H9 (cell line): Measurements from ENCODE around the gene DNAAF2. TPM values are rescaled to one million over a fixed set of nuclear protein-coding genes. Genes with fewer than 3 reads are reported as not detected.

Experiments
- DNase-seq: peaks from one replicate; pipeline ENCODE4 v3.0.0-alpha.2; 2017
- H2AFZ ChIP-seq: one replicate; pipeline ENCODE4 v1.6.1; 2013; ENCODE audit warnings: mild to moderate bottlenecking, low read length, control low read depth, moderate library complexity
- H2AK5ac ChIP-seq: 2 replicates; pipeline ENCODE4 v1.6.1; 2013; ENCODE audit warnings: low read length, control low read depth, mixed read lengths; ENCODE audit not compliant: insufficient read length
- H2BK120ac ChIP-seq: one replicate; pipeline ENCODE4 v1.6.1; 2013; ENCODE audit warnings: low read depth, mild to moderate bottlenecking, low read length, control low read depth, inconsistent platforms; ENCODE audit not compliant: poor library complexity, severe bottlenecking
- H2BK12ac ChIP-seq: 2 replicates; pipeline ENCODE4 v1.6.1; 2013; ENCODE audit warnings: low read length, control low read depth, mixed read lengths, low read depth; ENCODE audit not compliant: insufficient read length
- H2BK15ac ChIP-seq: 2 replicates; pipeline ENCODE4 v1.6.1; 2013; ENCODE audit warnings: low read depth, low read length, control low read depth
- H2BK20ac ChIP-seq: one replicate; pipeline ENCODE4 v1.6.1; 2013; ENCODE audit warnings: low read depth, mild to moderate bottlenecking, low read length, control low read depth, inconsistent platforms; ENCODE audit not compliant: poor library complexity, severe bottlenecking
- H2BK5ac ChIP-seq: 2 replicates; pipeline ENCODE4 v1.6.1; 2013; ENCODE audit warnings: low read length, control low read depth, mixed read lengths; ENCODE audit not compliant: insufficient read length
- H3K14ac ChIP-seq: 2 replicates; pipeline ENCODE4 v1.6.1; 2013; ENCODE audit warnings: low read length, control low read depth; ENCODE audit not compliant: insufficient read depth
- H3K18ac ChIP-seq: 2 replicates; pipeline ENCODE4 v1.6.1; 2013; ENCODE audit warnings: low read depth, mild to moderate bottlenecking, mixed read lengths, low read length, control low read depth; ENCODE audit not compliant: insufficient read length
- H3K23ac ChIP-seq: 2 replicates; pipeline ENCODE4 v1.6.1; 2013; ENCODE audit warnings: low read length, control low read depth, mixed read lengths, low read depth; ENCODE audit not compliant: insufficient read length
- H3K23me2 ChIP-seq: 2 replicates; pipeline ENCODE4 v1.6.1; 2013; ENCODE audit warnings: low read depth, mild to moderate bottlenecking, mixed read lengths, low read length, control low read depth; ENCODE audit not compliant: insufficient read length, poor library complexity, severe bottlenecking
- H3K27ac ChIP-seq: 2 replicates; pipeline ENCODE4 v1.5.1; 2013; ENCODE audit warnings: low read length, control low read depth, mixed read lengths, low read depth; ENCODE audit not compliant: insufficient read length
- H3K27me3 ChIP-seq: 2 replicates; pipeline ENCODE4 v1.6.1; 2013; ENCODE audit warnings: low read length, control low read depth, inconsistent platforms; ENCODE audit not compliant: insufficient read depth
- H3K4ac ChIP-seq: 2 replicates; pipeline ENCODE4 v1.6.1; 2013; ENCODE audit warnings: low read depth, mild to moderate bottlenecking, control low read depth, inconsistent platforms, low read length, moderate library complexity
- H3K4me1 ChIP-seq: 2 replicates; pipeline ENCODE4 v1.6.1; 2013; ENCODE audit warnings: low read length, control low read depth, inconsistent platforms; ENCODE audit not compliant: insufficient read depth
- H3K4me2 ChIP-seq: 2 replicates; pipeline ENCODE4 v1.6.1; 2013; ENCODE audit warnings: low read length, control low read depth, mixed read lengths; ENCODE audit not compliant: insufficient read length, insufficient read depth
- H3K56ac ChIP-seq: 2 replicates; pipeline ENCODE4 v1.6.1; 2013; ENCODE audit warnings: low read depth, mild to moderate bottlenecking, mixed read lengths, low read length, control low read depth; ENCODE audit not compliant: insufficient read length
- H3K79me1 ChIP-seq: 2 replicates; pipeline ENCODE4 v1.6.1; 2013; ENCODE audit warnings: low read depth, mild to moderate bottlenecking, moderate library complexity, low read length, control low read depth, inconsistent platforms; ENCODE audit not compliant: insufficient read depth, poor library complexity, severe bottlenecking
- H3K79me2 ChIP-seq: 2 replicates; pipeline ENCODE4 v1.6.1; 2013; ENCODE audit warnings: low read length, control low read depth, inconsistent platforms; ENCODE audit not compliant: insufficient read depth
- H3K9ac ChIP-seq: 2 replicates; pipeline ENCODE4 v1.6.1; 2013; ENCODE audit warnings: low read length, control low read depth, mixed read lengths; ENCODE audit not compliant: insufficient read length; ENCODE audit errors: extremely low read depth
- H3K9me3 ChIP-seq: one replicate; pipeline ENCODE4 v1.6.1; 2013; ENCODE audit warnings: low read depth, low read length, inconsistent platforms; ENCODE audit not compliant: control insufficient read depth
- H3T11ph ChIP-seq: one replicate; pipeline ENCODE4 v1.6.1; 2013; ENCODE audit warnings: mild to moderate bottlenecking, low read length, control low read depth, inconsistent platforms
- H4K20me1 ChIP-seq: one replicate; pipeline ENCODE4 v1.6.1; 2013; ENCODE audit not compliant: control insufficient read depth, insufficient read length, insufficient read depth
- H4K5ac ChIP-seq: 2 replicates; pipeline ENCODE4 v1.6.1; 2013; ENCODE audit warnings: low read depth, mild to moderate bottlenecking, mixed read lengths, low read length, control low read depth; ENCODE audit not compliant: insufficient read length
- H4K8ac ChIP-seq: replicated peaks from 2 replicates; pipeline ENCODE4 v1.6.1; 2013; ENCODE audit warnings: low read length, control low read depth, mixed read lengths, low read depth; ENCODE audit not compliant: insufficient read length
- H4K91ac ChIP-seq: 2 replicates; pipeline ENCODE4 v1.6.1; 2013; ENCODE audit warnings: low read depth, mild to moderate bottlenecking, moderate library complexity, mixed read lengths, low read length, control low read depth; ENCODE audit not compliant: insufficient read length
- H3K27ac Mint-ChIP-seq, 3 experiments: 2 replicates in 2 of 3; 3 replicates in 1 of 3; pipeline ENCODE4 v1.8.0; 2020 to 2021; ENCODE audit warnings: mixed read lengths in 3 of 3, mild to moderate bottlenecking in 1 of 3, moderate library complexity in 1 of 3
- H3K27me3 Mint-ChIP-seq: 2 replicates; pipeline ENCODE4 v1.8.0; 2021; ENCODE audit warnings: low read depth, mild to moderate bottlenecking, moderate library complexity, mixed read lengths
- H3K36me3 Mint-ChIP-seq, 3 experiments: 2 replicates in 2 of 3; 3 replicates in 1 of 3; pipeline ENCODE4 v1.8.0; 2020 to 2021; ENCODE audit warnings: low read depth in 3 of 3, mixed read lengths in 3 of 3; ENCODE audit not compliant: insufficient read depth in 1 of 3
- H3K4me1 Mint-ChIP-seq, 2 experiments: 2 replicates each; pipeline ENCODE4 v1.8.0; 2020; ENCODE audit warnings: mixed read lengths in 2 of 2
- H3K4me3 Mint-ChIP-seq, 2 experiments: 2 replicates in 1 of 2; 3 replicates in 1 of 2; pipeline ENCODE4 v1.8.0; 2020 to 2021; ENCODE audit warnings: mild to moderate bottlenecking in 2 of 2, mixed read lengths in 2 of 2, moderate library complexity in 1 of 2
- H3K9me3 Mint-ChIP-seq, 2 experiments: 2 replicates in 1 of 2; 3 replicates in 1 of 2; pipeline ENCODE4 v1.8.0; 2020; ENCODE audit warnings: mild to moderate bottlenecking in 2 of 2, mixed read lengths in 2 of 2, moderate library complexity in 1 of 2
- CTCF ChIP-seq: fragments of 200-600 bp; sonication (generic); conservative IDR thresholded peaks from 3 replicates; pipeline ENCODE4 v1.8.0; 2021; ENCODE audit warnings: antibody characterized with exemption, mild to moderate bottlenecking
- WGBS: extraction: QIAGEN DNeasy Blood & Tissue Kit; methylation state at CpG from one replicate; pipeline ENCODE4 v1.1.7; 2013; ENCODE audit warnings: missing lambda C conversion rate, low lambda C conversion rate, mixed read lengths; ENCODE audit not compliant: insufficient read length; ENCODE audit errors: extremely low coverage; 5-methylcytosine and 5-hydroxymethylcytosine counted together
- total RNA-seq: library from RNA; stranded (reverse); gene quantifications from 2 replicates; pipeline ENCODE4 v1.2.1, GENCODE V29; 2021

The DNAAF2 gene
- total RNA-seq, 1 experiment from 2014 or later, result 26.3 TPM

- Histone ChIP-seq H4K20me1 (no peaks in the 10 kb centered on the region), H2BK20ac (no peak overlapping the region), H2AFZ (no peak overlapping the region), H3K56ac (no peak overlapping the region), H2BK5ac (no peak overlapping the region), H3T11ph (no peak overlapping the region), H2BK12ac (no peak overlapping the region), H2BK15ac (no peak overlapping the region), H3K27me3 (no peaks in the 10 kb centered on the region), H3K4me2 (no peak overlapping the region), H3K4me1 (no peaks in the 10 kb centered on the region), H4K5ac (no peak overlapping the region), H3K27ac (no peak overlapping the region), H3K23ac (no peak overlapping the region), H3K9ac (no peak overlapping the region), H3K18ac (no peak overlapping the region), H3K14ac (no peak overlapping the region), H3K23me2 (no peaks in the 10 kb centered on the region), H3K79me1 (no peaks in the 10 kb centered on the region), H4K8ac (no peak overlapping the region), H2BK120ac (no peak overlapping the region), H3K9me3 (no peaks in the 10 kb centered on the region), H4K91ac (no peak overlapping the region), H3K4ac (no peak overlapping the region), H2AK5ac (no peak overlapping the region), H3K79me2 (no peaks in the 10 kb centered on the region)
- no peak for DNase-seq
- peak overlapping the region in 2 of 3 experiments; percentile 11 to 83; a peak in 4 of 7 replicates for H3K27ac Mint-ChIP-seq
- peaks cover 6 to 41% (median 25%) of the 10 kb centered on the region in 3 experiments; a peak in 6 of 7 replicates for H3K36me3 Mint-ChIP-seq
- H3K4me1 Mint-ChIP-seq, result peaks cover 3 to 6% of the 10 kb centered on the region in 2 experiments; a peak in 2 of 4 replicates
- no peaks in the 10 kb centered on the region for H3K9me3 Mint-ChIP-seq
- H3K27me3 Mint-ChIP-seq, result no peaks in the 10 kb centered on the region
- no peak overlapping the region for H3K4me3 Mint-ChIP-seq
- no peak for TF ChIP-seq CTCF
- no CpG with 5 or more reads among the region's 8 CpGs for WGBS
Observed at GRCh38 chr14:49612671-49613070, 22.4 kb downstream of the DNAAF2 start.
